ENCODE data around the gene HCRTR1.

Gene HCRTR1

GRCh38 chr1:31665234-31665878 lies 47.9 kb downstream of the HCRTR1 start:
- Histone ChIP-seq H3K9me3 (ENCODE audit: insufficient read depth, low read depth, low read length) (no peaks in the 10 kb centered on the region), H3K4me1 (ENCODE audit: insufficient read depth, low read length) (peaks cover 11% of the 10 kb centered on the region; the same call in 1 of the 2 replicates), H3K27me3 (ENCODE audit: insufficient read depth, low read length) (no peaks in the 10 kb centered on the region), H3K27ac (ENCODE audit: low read depth, low read length) (no peak overlapping the region), H3K4me3 (ENCODE audit: low read length) (no peak overlapping the region), H3K36me3 (ENCODE audit: insufficient read depth, low read length) (no peaks in the 10 kb centered on the region), H3K9ac (ENCODE audit: low read depth, low read length) (no peak overlapping the region)
- WGBS, result 90% methylated on average over 7 of the region's 7 CpGs

GRCh38 chr1:31666263-31666963 lies 48.9 kb downstream of the HCRTR1 start:
- Histone ChIP-seq H3K9me3 (ENCODE audit: insufficient read depth, low read depth, low read length) (no peaks in the 10 kb centered on the region), H3K4me1 (ENCODE audit: insufficient read depth, low read length) (peaks cover 14% of the 10 kb centered on the region; the same call in 1 of the 2 replicates), H3K27me3 (ENCODE audit: insufficient read depth, low read length) (no peaks in the 10 kb centered on the region), H3K9ac (ENCODE audit: low read depth, low read length) (no peak overlapping the region), H3K36me3 (ENCODE audit: insufficient read depth, low read length) (no peaks in the 10 kb centered on the region), H3K27ac (ENCODE audit: low read depth, low read length) (no peak overlapping the region), H3K4me3 (ENCODE audit: low read length) (no peak overlapping the region)
- WGBS, result 73% methylated on average over 10 of the region's 10 CpGs

- 90% methylated on average over 19 of the region's 19 CpGs for WGBS
These were observed 49.7 kb downstream of the HCRTR1 start for GRCh38 chr1:31667065-31667785.

GRCh38 chr1:31668303-31668883 lies 50.9 kb downstream of the HCRTR1 start:
- 87% methylated on average over 11 of the region's 11 CpGs for WGBS
- no peaks in the 10 kb centered on the region for H3K9me3 ChIP-seq (ENCODE audit: insufficient read depth, low read depth, low read length)
- H3K27ac ChIP-seq (ENCODE audit: low read depth, low read length), result no peak overlapping the region
- no peak overlapping the region; the same call in 1 of the 2 replicates for H3K9ac ChIP-seq (ENCODE audit: low read depth, low read length)
- peaks cover 14% of the 10 kb centered on the region; the same call in 1 of the 2 replicates for H3K4me1 ChIP-seq (ENCODE audit: insufficient read depth, low read length)
- no peaks in the 10 kb centered on the region for H3K36me3 ChIP-seq (ENCODE audit: insufficient read depth, low read length)
- H3K4me3 ChIP-seq (ENCODE audit: low read length), result no peak overlapping the region
- H3K27me3 ChIP-seq (ENCODE audit: insufficient read depth, low read length), result no peaks in the 10 kb centered on the region

More at GRCh38 chr1:31667065-31667785, 49.7 kb downstream of the HCRTR1 start:
- H3K27ac ChIP-seq (ENCODE audit: low read depth, low read length), result no peak overlapping the region
- H3K4me3 ChIP-seq (ENCODE audit: low read length), result no peak overlapping the region
- peaks cover 14% of the 10 kb centered on the region; the same call in 1 of the 2 replicates for H3K4me1 ChIP-seq (ENCODE audit: insufficient read depth, low read length)
- no peak overlapping the region for H3K9ac ChIP-seq (ENCODE audit: low read depth, low read length)
- no peaks in the 10 kb centered on the region for H3K27me3 ChIP-seq (ENCODE audit: insufficient read depth, low read length)
- no peaks in the 10 kb centered on the region for H3K36me3 ChIP-seq (ENCODE audit: insufficient read depth, low read length)
- no peaks in the 10 kb centered on the region for H3K9me3 ChIP-seq (ENCODE audit: insufficient read depth, low read depth, low read length)

GRCh38 chr1:31669433-31669785 lies 51.9 kb downstream of the HCRTR1 start:
- H3K27me3 ChIP-seq (ENCODE audit: insufficient read depth, low read length), result no peaks in the 10 kb centered on the region
- no peak overlapping the region for H3K27ac ChIP-seq (ENCODE audit: low read depth, low read length)
- H3K4me1 ChIP-seq (ENCODE audit: insufficient read depth, low read length), result peaks cover 14% of the 10 kb centered on the region; the same call in 1 of the 2 replicates
- WGBS, result 89% methylated on average over 7 of the region's 7 CpGs
- no peak overlapping the region for H3K9ac ChIP-seq (ENCODE audit: low read depth, low read length)
- no peaks in the 10 kb centered on the region for H3K9me3 ChIP-seq (ENCODE audit: insufficient read depth, low read depth, low read length)
- no peak overlapping the region for H3K4me3 ChIP-seq (ENCODE audit: low read length)
- no peaks in the 10 kb centered on the region for H3K36me3 ChIP-seq (ENCODE audit: insufficient read depth, low read length)

- H3K9ac ChIP-seq (ENCODE audit: low read depth, low read length), result no peak overlapping the region
- no peak overlapping the region for H3K27ac ChIP-seq (ENCODE audit: low read depth, low read length)
- no peak overlapping the region for H3K4me3 ChIP-seq (ENCODE audit: low read length)
These were observed 52.5 kb downstream of the HCRTR1 start for GRCh38 chr1:31669786-31670592.

GRCh38 chr1:31670593-31670964 lies 53.1 kb downstream of the HCRTR1 start:
- H3K36me3 ChIP-seq (ENCODE audit: insufficient read depth, low read length), result no peaks in the 10 kb centered on the region
- no peak overlapping the region for H3K4me3 ChIP-seq (ENCODE audit: low read length)
- no peak overlapping the region for H3K9ac ChIP-seq (ENCODE audit: low read depth, low read length)
- no peaks in the 10 kb centered on the region for H3K27me3 ChIP-seq (ENCODE audit: insufficient read depth, low read length)
- H3K9me3 ChIP-seq (ENCODE audit: insufficient read depth, low read depth, low read length), result no peaks in the 10 kb centered on the region
- H3K27ac ChIP-seq (ENCODE audit: low read depth, low read length), result no peak overlapping the region
- H3K4me1 ChIP-seq (ENCODE audit: insufficient read depth, low read length), result peaks cover 14% of the 10 kb centered on the region; the same call in 1 of the 2 replicates
- 87% methylated on average over 6 of the region's 6 CpGs for WGBS

More at GRCh38 chr1:31669786-31670592, 52.5 kb downstream of the HCRTR1 start:
- Histone ChIP-seq H3K9me3 (ENCODE audit: insufficient read depth, low read depth, low read length) (no peaks in the 10 kb centered on the region), H3K36me3 (ENCODE audit: insufficient read depth, low read length) (no peaks in the 10 kb centered on the region), H3K27me3 (ENCODE audit: insufficient read depth, low read length) (no peaks in the 10 kb centered on the region), H3K4me1 (ENCODE audit: insufficient read depth, low read length) (peaks cover 14% of the 10 kb centered on the region; the same call in 1 of the 2 replicates)
- 69% methylated on average over 30 of the region's 30 CpGs for WGBS

GRCh38 chr1:31671147-31671546 lies 53.7 kb downstream of the HCRTR1 start:
- H3K9ac ChIP-seq (ENCODE audit: low read depth, low read length), result no peak overlapping the region
- H3K27ac ChIP-seq (ENCODE audit: low read depth, low read length), result no peak overlapping the region
- H3K27me3 ChIP-seq (ENCODE audit: insufficient read depth, low read length), result no peaks in the 10 kb centered on the region
- no peaks in the 10 kb centered on the region for H3K9me3 ChIP-seq (ENCODE audit: insufficient read depth, low read depth, low read length)
- H3K36me3 ChIP-seq (ENCODE audit: insufficient read depth, low read length), result no peaks in the 10 kb centered on the region
- 88% methylated on average over 11 of the region's 11 CpGs for WGBS
- H3K4me3 ChIP-seq (ENCODE audit: low read length), result no peak overlapping the region
- H3K4me1 ChIP-seq (ENCODE audit: insufficient read depth, low read length), result peaks cover 14% of the 10 kb centered on the region; the same call in 1 of the 2 replicates

- WGBS, result 95% methylated on average over 8 of the region's 8 CpGs
- peaks cover 10% of the 10 kb centered on the region; the same call in 1 of the 2 replicates for H3K4me1 ChIP-seq (ENCODE audit: insufficient read depth, low read length)
- no peaks in the 10 kb centered on the region for H3K27me3 ChIP-seq (ENCODE audit: insufficient read depth, low read length)
- H3K9me3 ChIP-seq (ENCODE audit: insufficient read depth, low read depth, low read length), result no peaks in the 10 kb centered on the region
- H3K9ac ChIP-seq (ENCODE audit: low read depth, low read length), result no peak overlapping the region
- H3K4me3 ChIP-seq (ENCODE audit: low read length), result no peak overlapping the region
- no peak overlapping the region for H3K27ac ChIP-seq (ENCODE audit: low read depth, low read length)
- no peaks in the 10 kb centered on the region for H3K36me3 ChIP-seq (ENCODE audit: insufficient read depth, low read length)
These were observed 54.2 kb downstream of the HCRTR1 start for GRCh38 chr1:31671561-31672201.

GRCh38 chr1:31672986-31673385 lies 55.5 kb downstream of the HCRTR1 start:
- no peak overlapping the region for H3K9ac ChIP-seq (ENCODE audit: low read depth, low read length)
- no peaks in the 10 kb centered on the region for H3K9me3 ChIP-seq (ENCODE audit: insufficient read depth, low read depth, low read length)
- 90% methylated on average over 13 of the region's 13 CpGs for whole genome bisulfite sequencing
- no peaks in the 10 kb centered on the region for H3K36me3 ChIP-seq (ENCODE audit: insufficient read depth, low read length)
- H3K27ac ChIP-seq (ENCODE audit: low read depth, low read length), result no peak overlapping the region
- no peaks in the 10 kb centered on the region for H3K27me3 ChIP-seq (ENCODE audit: insufficient read depth, low read length)
- H3K4me3 ChIP-seq (ENCODE audit: low read length), result no peak overlapping the region
- H3K4me1 ChIP-seq (ENCODE audit: insufficient read depth, low read length), result peaks cover 9% of the 10 kb centered on the region; the same call in 1 of the 2 replicates
